GM19468 (cell line): Measurements from ENCODE around the gene SBF1.
"Not testable (repeated sequence)": the region's sequence is repeated elsewhere in the genome, so short reads cannot be mapped to it uniquely, and the experiment has no call there.

Source experiments
- ATAC-seq: cut with Tn5 transposase; IDR thresholded peaks from one replicate; pipeline ENCODE4 v1.9.1; 2021; ENCODE audit warnings: mild to moderate bottlenecking, moderate library complexity, moderate number of reproducible peaks; ENCODE audit not compliant: unreplicated experiment; ENCODE audit errors: extremely low read depth

SBF1 gene

GRCh38 chr22:50436015-50436830, 38.6 kb downstream of the SBF1 start:
- ATAC-seq, result no peak

- ATAC-seq, result no peak
These were observed 39.4 kb downstream of the SBF1 start for GRCh38 chr22:50435291-50436014.

- no peak for ATAC-seq
These were observed 40.0 kb downstream of the SBF1 start for GRCh38 chr22:50434849-50435248.

GRCh38 chr22:50432877-50433510, 41.8 kb downstream of the SBF1 start:
- not testable (repeated sequence) for ATAC-seq

- ATAC-seq, result no peak
These were observed 42.5 kb downstream of the SBF1 start for GRCh38 chr22:50432131-50432876.

- no peak for ATAC-seq
These were observed 49.5 kb downstream of the SBF1 start for GRCh38 chr22:50425179-50425916.

GRCh38 chr22:50423956-50424355, 50.9 kb downstream of the SBF1 start:
- ATAC-seq, result no peak

GRCh38 chr22:50422961-50423815, 51.6 kb downstream of the SBF1 start:
- ATAC-seq, result no peak

- no peak for ATAC-seq
These were observed 52.8 kb downstream of the SBF1 start for GRCh38 chr22:50422046-50422445.

GRCh38 chr22:50420581-50420980, 54.3 kb downstream of the SBF1 start:
- ATAC-seq, result no peak

GRCh38 chr22:50420015-50420414, 54.8 kb downstream of the SBF1 start:
- no peak for ATAC-seq

- no peak for ATAC-seq
These were observed 55.7 kb downstream of the SBF1 start for GRCh38 chr22:50419116-50419515.

- ATAC-seq, result no peak
These were observed 56.2 kb downstream of the SBF1 start for GRCh38 chr22:50418624-50419023.

GRCh38 chr22:50417411-50418210, 57.2 kb downstream of the SBF1 start:
- no peak for ATAC-seq

- no peak for ATAC-seq
These were observed 57.8 kb downstream of the SBF1 start for GRCh38 chr22:50416996-50417395.

- no peak for ATAC-seq
These were observed 59.4 kb downstream of the SBF1 start for GRCh38 chr22:50415426-50415825.

- ATAC-seq, result no peak
These were observed 60.2 kb downstream of the SBF1 start for GRCh38 chr22:50414476-50415248.
